IgD-negative memory B cell (primary cell): ENCODE data around the gene TMEM147. TPM values are rescaled to one million over a fixed set of nuclear protein-coding genes. Genes with fewer than 3 reads are reported as not detected.
"Not testable (repeated sequence)": the region's sequence is repeated elsewhere in the genome, so short reads cannot be mapped to it uniquely, and the experiment has no call there.

Source experiments
- H3K27ac Mint-ChIP-seq, 3 donors: one replicate each; pipeline ENCODE4 v1.8.0; 2020 to 2022; ENCODE audit warnings: mild to moderate bottlenecking in 3 of 3, mixed read lengths in 3 of 3, moderate library complexity in 1 of 3
- H3K27me3 Mint-ChIP-seq: one replicate; pipeline ENCODE4 v1.8.0; 2021; ENCODE audit warnings: mixed read lengths
- H3K36me3 Mint-ChIP-seq: one replicate; pipeline ENCODE4 v1.8.0; 2020; ENCODE audit warnings: mild to moderate bottlenecking, mixed read lengths
- H3K4me1 Mint-ChIP-seq, 3 donors: one replicate each; pipeline ENCODE4 v1.8.0; 2020 to 2022; ENCODE audit warnings: mixed read lengths in 3 of 3, mild to moderate bottlenecking in 1 of 3
- H3K4me3 Mint-ChIP-seq, 4 donors: one replicate each; pipeline ENCODE4 v1.8.0; 2020 to 2022; ENCODE audit warnings: mild to moderate bottlenecking in 4 of 4, mixed read lengths in 4 of 4, moderate library complexity in 3 of 4
- H3K9me3 Mint-ChIP-seq, 3 donors: one replicate each; pipeline ENCODE4 v1.8.0; 2020 to 2021; ENCODE audit warnings: mixed read lengths in 3 of 3, mild to moderate bottlenecking in 1 of 3
- polyA plus RNA-seq: library from polyadenylated mRNA; unstranded; fragments of 300-500 nt; fragmentation: Illumina TruSeq; gene quantifications from one replicate; pipeline ENCODE4 v1.2.3, GENCODE V29; 2021

The TMEM147 gene
- polyA plus RNA-seq, 1 donor from 2014 or later: 146 TPM

- Mint-ChIP-seq H3K27ac (no peak overlapping the region), H3K36me3 (peaks cover under 1% of the 10 kb centered on the region), H3K4me1 (no peaks in the 10 kb centered on the region), H3K27me3 (peaks cover 16% of the 10 kb centered on the region), H3K4me3 (no peak overlapping the region), H3K9me3 (peaks cover 0 to 3% (median 0%) of the 10 kb centered on the region in 3 donors)
Measured at GRCh38 chr19:35582760-35583159, 37.3 kb downstream of the TMEM147 start.

DNA sequence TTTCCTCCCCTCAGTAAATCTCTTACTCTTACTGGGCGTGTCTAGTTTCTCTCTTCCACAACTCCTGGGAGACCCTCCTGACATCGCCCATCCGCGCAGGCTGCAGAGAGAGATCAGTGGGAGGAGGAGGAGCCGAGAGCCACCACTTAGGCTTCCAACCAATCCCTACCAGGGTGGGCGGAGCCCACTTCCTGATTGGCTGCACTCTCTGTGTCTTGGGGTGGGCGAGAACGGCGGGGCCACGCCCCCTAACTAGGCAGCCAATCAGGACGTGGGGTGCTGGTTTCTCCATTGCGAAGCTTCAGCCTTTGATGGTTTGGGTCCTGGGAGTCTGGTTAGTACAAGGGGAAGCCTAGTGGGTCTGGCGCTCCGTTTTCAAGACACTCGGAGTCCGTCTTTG lies 40.4 kb downstream of the TMEM147 start, which contains the start of gene PMIS2:
Gene PMIS2 (plus strand): TSS at position 326 of the 400 bp plus-strand sequence. CDS start 87 bp downstream, outside the sequence.
- peaks cover 0 to 1% (median 0%) of the 10 kb centered on the region in 3 donors for H3K9me3 Mint-ChIP-seq
- no peaks in the 10 kb centered on the region for H3K36me3 Mint-ChIP-seq
- no peak within 1 kb of the TSS for H3K27ac Mint-ChIP-seq
- no peak within 1 kb of the TSS for H3K4me3 Mint-ChIP-seq
- peaks cover 10% of the 10 kb centered on the region for H3K27me3 Mint-ChIP-seq
- H3K4me1 Mint-ChIP-seq: no peaks in the 10 kb centered on the region

DNA sequence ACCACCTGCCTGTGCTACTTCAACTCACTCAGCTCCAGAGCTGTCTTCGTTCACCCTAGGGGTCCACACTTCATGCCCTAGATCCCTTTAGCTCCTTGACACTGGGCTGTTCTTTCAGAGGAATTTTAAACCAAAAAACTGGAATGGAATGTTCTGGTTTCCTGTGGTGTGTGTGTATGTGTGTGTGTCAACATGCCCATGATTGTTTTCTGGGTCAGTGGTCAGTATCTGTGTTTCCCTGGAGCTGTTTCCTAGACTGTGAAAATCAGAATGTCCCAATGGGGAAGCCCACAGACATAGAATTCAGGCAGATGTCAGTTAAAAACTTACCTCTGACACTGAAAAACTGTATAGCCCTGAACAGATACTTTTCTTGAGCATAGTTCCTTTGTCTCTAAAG lies 41.9 kb downstream of the TMEM147 start:
- Mint-ChIP-seq H3K27me3 (peaks cover 10% of the 10 kb centered on the region), H3K27ac (no peak overlapping the region), H3K4me1 (no peaks in the 10 kb centered on the region)

DNA sequence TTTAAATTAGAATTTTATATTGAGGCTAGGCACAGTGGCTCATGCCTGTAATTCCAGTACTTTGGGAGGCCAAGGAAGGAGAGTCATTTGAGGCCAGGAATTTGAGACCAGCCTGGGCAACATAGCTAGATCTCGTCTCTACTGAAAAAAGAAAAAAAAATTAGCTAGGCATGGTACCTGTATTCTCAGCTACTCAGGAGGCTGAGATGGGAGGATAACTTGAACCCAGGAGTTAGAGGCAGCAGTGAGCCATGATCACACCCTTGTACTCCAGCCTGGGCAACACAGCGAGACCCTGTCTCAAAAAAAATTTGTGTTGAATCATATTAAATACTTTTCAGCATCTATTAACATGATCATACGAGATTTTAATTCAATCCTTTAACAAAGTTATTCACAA lies 45.4 kb downstream of the TMEM147 start:
- H3K9me3 Mint-ChIP-seq: peaks cover 0 to 1% (median 0%) of the 10 kb centered on the region in 3 donors
- no peaks in the 10 kb centered on the region for H3K36me3 Mint-ChIP-seq
- no peak overlapping the region for H3K4me3 Mint-ChIP-seq
- no peaks in the 10 kb centered on the region for H3K4me1 Mint-ChIP-seq
- no peak overlapping the region for H3K27ac Mint-ChIP-seq
- H3K27me3 Mint-ChIP-seq: peaks cover 6% of the 10 kb centered on the region

More for the DNA sequence above, 41.9 kb downstream of the TMEM147 start:
- H3K36me3 Mint-ChIP-seq: no peaks in the 10 kb centered on the region
- H3K9me3 Mint-ChIP-seq: peaks cover 0 to 1% (median 0%) of the 10 kb centered on the region in 3 donors
- no peak overlapping the region for H3K4me3 Mint-ChIP-seq

- H3K36me3 Mint-ChIP-seq: no peaks in the 10 kb centered on the region
- peak overlapping the region in 1 of 4 donors; percentile 34 for H3K4me3 Mint-ChIP-seq
- peaks cover 0 to 3% (median 0%) of the 10 kb centered on the region in 3 donors for H3K4me1 Mint-ChIP-seq
- peaks cover 1% of the 10 kb centered on the region for H3K27me3 Mint-ChIP-seq
- H3K9me3 Mint-ChIP-seq: no peaks in the 10 kb centered on the region
- no peak overlapping the region for H3K27ac Mint-ChIP-seq
Measured at GRCh38 chr19:35592226-35592625, 46.8 kb downstream of the TMEM147 start.

DNA sequence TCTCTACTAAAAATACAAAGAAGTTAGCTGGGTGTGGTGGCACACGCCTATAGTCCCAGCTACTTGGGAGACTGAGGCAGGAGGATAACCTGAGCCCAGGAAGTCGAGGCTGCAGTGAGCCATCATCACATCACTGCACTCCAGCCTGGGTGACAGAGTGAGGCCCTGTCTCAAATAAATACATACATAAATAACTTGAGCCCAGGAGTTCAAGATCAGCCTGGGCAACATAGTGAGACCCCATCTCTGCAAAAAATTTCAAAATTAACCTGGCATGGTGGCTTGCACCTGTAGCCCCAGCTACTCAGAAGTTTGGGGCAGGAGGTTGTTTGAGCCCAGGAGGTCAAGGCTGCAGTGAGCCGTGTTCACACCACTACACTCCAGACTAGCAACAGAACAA lies 49.6 kb downstream of the TMEM147 start:
- H3K9me3 Mint-ChIP-seq, H3K4me3 Mint-ChIP-seq, H3K36me3 Mint-ChIP-seq, H3K27ac Mint-ChIP-seq, H3K27me3 Mint-ChIP-seq, H3K4me1 Mint-ChIP-seq: not testable (repeated sequence)

DNA sequence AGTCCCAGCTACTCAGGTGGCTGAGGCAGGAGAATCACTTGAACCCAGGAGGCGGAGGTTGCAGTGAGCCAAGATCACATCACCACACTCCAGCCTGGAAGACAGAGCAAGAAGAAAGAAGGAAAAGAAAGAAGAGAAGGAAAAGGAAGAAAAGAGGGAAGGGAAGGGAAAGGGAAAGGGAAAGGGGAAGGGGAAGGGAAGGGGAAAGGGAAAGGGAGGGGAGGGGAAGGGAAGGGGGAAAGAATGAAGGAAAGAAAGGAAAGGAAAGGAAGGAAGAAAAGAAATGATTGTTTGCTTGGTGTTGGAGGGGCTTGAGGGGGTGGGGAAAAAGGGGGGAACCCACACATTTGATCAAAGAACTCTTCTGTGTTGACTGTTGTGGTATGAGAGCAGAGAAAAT lies 50.5 kb downstream of the TMEM147 start:
- Mint-ChIP-seq H3K27ac (no peak overlapping the region), H3K36me3 (no peaks in the 10 kb centered on the region), H3K4me3 (no peak overlapping the region), H3K9me3 (no peaks in the 10 kb centered on the region), H3K27me3 (peaks cover 6% of the 10 kb centered on the region), H3K4me1 (peaks cover 0 to 3% (median 0%) of the 10 kb centered on the region in 3 donors)

- H3K27me3 Mint-ChIP-seq: peaks cover 9% of the 10 kb centered on the region
- no peaks in the 10 kb centered on the region for H3K9me3 Mint-ChIP-seq
- no peaks in the 10 kb centered on the region for H3K36me3 Mint-ChIP-seq
- no peak overlapping the region for H3K27ac Mint-ChIP-seq
- peaks cover 0 to 3% (median 0%) of the 10 kb centered on the region in 3 donors for H3K4me1 Mint-ChIP-seq
- no peak overlapping the region for H3K4me3 Mint-ChIP-seq
Measured at GRCh38 chr19:35596366-35596999, 51.1 kb downstream of the TMEM147 start.

Other genes with a start within 250 kb of the TMEM147 start
- 494 TPM for gene CD22, start 216.4 kb upstream of the TMEM147 start, polyA plus RNA-seq
- gene FFAR1, start 197.7 kb upstream of the TMEM147 start, polyA plus RNA-seq: 0.24 TPM
- not detected for gene FFAR3, start 187.2 kb upstream of the TMEM147 start, polyA plus RNA-seq
- gene GPR42, start 174.6 kb upstream of the TMEM147 start, polyA plus RNA-seq: not detected
- not detected for gene FFAR2, start 97.4 kb upstream of the TMEM147 start, polyA plus RNA-seq
- not detected for gene KRTDAP, start 55.2 kb upstream of the TMEM147 start, polyA plus RNA-seq
- gene DMKN, start 32.0 kb upstream of the TMEM147 start, polyA plus RNA-seq: 1.1 TPM
- gene SBSN, start 17.3 kb upstream of the TMEM147 start, polyA plus RNA-seq: not detected
- not detected for gene GAPDHS, start 12.2 kb upstream of the TMEM147 start, polyA plus RNA-seq
- gene ATP4A, start 18.0 kb downstream of the TMEM147 start, polyA plus RNA-seq: not detected
- not detected for gene PMIS2, start 40.5 kb downstream of the TMEM147 start, polyA plus RNA-seq
- 11.4 TPM for gene HAUS5, start 67.1 kb downstream of the TMEM147 start, polyA plus RNA-seq
- gene RBM42, start 83.4 kb downstream of the TMEM147 start, polyA plus RNA-seq: 76.5 TPM
- 0.50 TPM for gene ETV2, start 96.1 kb downstream of the TMEM147 start, polyA plus RNA-seq
- 814 TPM for gene COX6B1, start 102.7 kb downstream of the TMEM147 start, polyA plus RNA-seq
- not detected for gene UPK1A, start 120.9 kb downstream of the TMEM147 start, polyA plus RNA-seq
- 31.6 TPM for gene ZBTB32, start 158.9 kb downstream of the TMEM147 start, polyA plus RNA-seq
- 2.7 TPM for gene KMT2B, start 172.4 kb downstream of the TMEM147 start, polyA plus RNA-seq
- 140 TPM for gene IGFLR1, start 196.8 kb downstream of the TMEM147 start, polyA plus RNA-seq
- 74.8 TPM for gene U2AF1L4, start 199.8 kb downstream of the TMEM147 start, polyA plus RNA-seq
- 85.0 TPM for gene PSENEN, start 200.0 kb downstream of the TMEM147 start, polyA plus RNA-seq
- 8.2 TPM for gene LIN37, start 202.9 kb downstream of the TMEM147 start, polyA plus RNA-seq
- gene HSPB6, start 211.4 kb downstream of the TMEM147 start, polyA plus RNA-seq: not detected
- gene PROSER3, start 212.6 kb downstream of the TMEM147 start, polyA plus RNA-seq: 7.3 TPM
- not detected for gene ARHGAP33, start 229.9 kb downstream of the TMEM147 start, polyA plus RNA-seq